Non-pigmented ciliary epithelial cell (primary cell): ENCODE measurements around the gene TTC4.

ENCODE experiments used
- DNase-seq: peaks from one replicate; pipeline ENCODE4 v3.0.0-alpha.2; 2010; ENCODE audit warnings: low read depth

TTC4 gene

GRCh38 chr1:54703471-54703870, 12.2 kb upstream of the TTC4 start:
- no peak for DNase-seq

GRCh38 chr1:54705153-54705552, 10.5 kb upstream of the TTC4 start:
- DNase-seq, result no peak

- no peak for DNase-seq
These were observed 9.2 kb upstream of the TTC4 start for GRCh38 chr1:54706419-54706818.

DNA sequence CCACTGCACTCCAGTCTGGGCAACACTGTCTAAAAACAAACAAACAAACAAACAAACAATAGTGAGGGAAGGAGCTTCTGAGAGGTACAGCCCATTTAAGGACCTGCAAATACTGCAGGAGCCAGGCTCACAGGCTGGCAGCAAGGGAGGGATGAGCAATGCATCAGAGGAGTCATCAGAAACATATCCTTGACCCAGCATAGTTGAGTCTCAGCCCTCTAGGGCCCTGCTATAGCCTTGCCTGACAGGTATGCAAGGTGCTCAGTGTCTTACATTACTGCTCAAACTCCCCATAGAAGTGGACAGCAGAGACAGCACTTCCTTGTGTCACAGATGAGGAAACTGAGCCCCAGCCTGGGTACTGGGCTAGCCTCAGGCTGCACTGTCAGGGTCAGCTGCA, 7.3 kb upstream of the TTC4 start:
- DNase-seq, result no peak

GRCh38 chr1:54709547-54710292, 5.9 kb upstream of the TTC4 start:
- DNase-seq, result no peak

DNA sequence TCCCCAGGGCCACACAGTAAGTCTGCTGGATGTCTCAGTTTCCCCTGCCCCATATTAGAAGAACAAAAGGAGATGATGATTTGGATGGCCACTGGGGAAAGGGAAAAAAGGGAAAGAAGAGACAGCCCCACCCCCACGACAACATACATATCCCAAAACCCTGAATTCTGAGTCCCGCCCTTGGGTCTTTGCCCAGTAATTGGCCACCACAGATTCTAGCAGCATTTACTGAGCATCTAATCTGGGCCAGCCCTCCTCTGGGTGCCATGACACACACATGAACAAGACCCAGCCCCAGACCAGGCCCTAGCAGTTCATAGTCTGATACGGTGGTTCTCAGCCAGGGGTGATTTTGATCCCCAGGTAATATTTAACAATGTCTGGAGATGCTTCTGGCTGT, 5.2 kb upstream of the TTC4 start:
- DNase-seq, result no peak

GRCh38 chr1:54710841-54711240, 4.8 kb upstream of the TTC4 start:
- DNase-seq, result no peak

GRCh38 chr1:54711536-54711935, 4.1 kb upstream of the TTC4 start:
- DNase-seq, result no peak

DNA sequence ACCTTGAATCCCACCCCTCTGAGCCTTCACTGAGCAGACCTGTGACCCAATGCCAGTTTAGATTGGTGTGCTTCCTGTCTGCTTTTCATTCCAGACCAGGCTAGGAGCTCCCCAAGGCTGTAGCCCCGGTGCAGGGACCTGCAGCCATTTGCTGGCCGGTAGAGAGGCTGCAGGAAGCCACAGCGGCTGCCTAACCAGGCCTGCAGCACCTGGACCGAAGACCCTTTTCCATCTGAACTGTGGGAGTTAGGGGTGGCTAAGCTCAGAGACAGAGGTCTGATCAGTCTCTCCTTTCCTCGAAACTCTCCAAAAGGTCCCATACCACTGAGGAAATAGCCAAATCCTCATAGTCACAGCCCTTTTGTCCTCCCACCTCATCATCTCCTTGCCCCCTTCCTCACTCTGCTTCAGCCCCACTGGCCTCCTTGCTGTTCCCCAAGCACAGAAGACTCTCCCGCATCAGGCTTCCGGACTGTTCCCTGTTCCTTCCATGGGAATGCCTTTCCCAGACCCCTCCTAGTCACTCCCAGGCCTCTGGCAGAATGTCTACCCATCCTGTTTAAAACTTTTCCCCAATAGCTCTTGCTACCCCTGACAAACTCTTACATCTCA, 674 bp upstream of the TTC4 start:
- no peak for DNase-seq

DNA sequence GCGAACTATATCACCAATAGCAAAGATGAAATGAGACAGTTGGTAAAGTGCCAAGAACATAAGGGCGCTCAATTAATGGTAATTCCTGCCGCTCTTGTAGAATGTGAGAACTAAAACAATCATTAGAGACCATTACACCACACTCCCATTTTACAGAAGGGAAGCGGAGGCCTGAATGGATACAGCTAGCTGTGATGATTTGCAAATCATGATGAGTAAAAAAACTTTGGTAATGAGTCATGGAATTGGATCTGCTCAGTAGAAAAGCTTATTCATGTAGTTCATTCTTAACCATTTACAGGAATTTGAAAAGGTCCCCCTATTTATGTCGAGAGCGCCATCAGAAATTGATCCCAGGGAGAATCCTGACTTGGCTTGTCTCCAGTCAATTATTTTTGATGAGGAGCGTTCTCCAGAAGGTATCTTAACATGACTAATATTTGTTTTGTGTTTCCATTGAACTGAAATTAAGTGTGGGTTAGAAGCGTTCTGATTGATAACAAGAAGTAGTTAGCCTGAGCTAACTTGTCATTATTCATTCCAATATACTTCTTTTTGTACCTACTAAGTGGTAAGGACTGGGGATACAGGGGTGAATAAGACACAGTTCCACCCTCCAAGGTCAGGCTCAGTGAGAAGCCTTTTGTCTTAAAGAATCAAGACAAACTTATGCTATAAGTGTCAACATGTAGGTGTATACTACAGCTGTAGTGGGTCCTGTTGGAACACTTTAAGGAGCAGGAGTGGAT, 812 bp downstream of the TTC4 start:
- DNase-seq, result peak; percentile 38

GRCh38 chr1:54721719-54722118, 6.1 kb downstream of the TTC4 start:
- DNase-seq, result no peak

- DNase-seq, result no peak
These were observed 8.3 kb downstream of the TTC4 start for GRCh38 chr1:54723985-54724384.

- no peak for DNase-seq
These were observed 9.1 kb downstream of the TTC4 start for GRCh38 chr1:54724771-54725170.

- no peak for DNase-seq
These were observed 12.4 kb downstream of the TTC4 start for GRCh38 chr1:54728027-54728426.

DNA sequence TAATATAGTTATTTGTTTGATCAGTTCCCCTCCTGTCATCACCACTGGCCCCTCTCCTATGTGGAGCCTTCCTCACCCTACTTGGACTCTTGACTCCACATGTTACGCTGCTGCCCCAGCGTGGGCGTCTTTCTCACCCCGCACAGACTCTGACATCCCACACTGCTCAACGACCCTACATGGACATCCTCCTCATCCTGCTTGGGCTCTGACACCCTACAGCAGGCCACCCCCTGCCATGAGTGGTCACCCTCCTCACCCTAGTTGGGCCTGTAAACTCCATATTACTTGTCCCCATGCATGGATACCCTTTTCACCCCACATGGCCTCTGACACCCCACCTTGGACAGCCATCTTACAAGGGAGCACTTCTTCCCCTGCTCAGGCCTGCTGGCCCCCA, 21.0 kb downstream of the TTC4 start:
- DNase-seq, result no peak

GRCh38 chr1:54738244-54738643, 22.6 kb downstream of the TTC4 start:
- DNase-seq, result no peak

DNA sequence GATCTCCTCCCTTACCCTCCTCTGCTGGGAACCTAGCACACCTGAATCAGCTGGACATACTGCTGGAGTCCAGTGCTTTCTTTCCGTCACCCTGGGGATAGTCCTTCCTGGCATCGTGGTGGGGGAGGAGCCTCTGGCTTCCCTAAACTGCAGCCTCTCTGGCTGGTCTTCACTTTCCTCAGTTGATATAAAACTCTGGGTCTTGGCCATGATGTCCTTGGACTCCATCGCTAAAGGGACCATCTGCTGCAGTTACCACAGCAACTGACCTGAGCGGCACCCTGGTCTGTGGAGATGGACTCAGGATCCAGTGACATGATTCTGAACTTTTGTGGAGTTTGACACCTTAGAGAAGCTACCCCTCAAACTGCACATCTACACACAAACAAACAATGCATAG, 25.9 kb downstream of the TTC4 start:
- DNase-seq, result no peak

- DNase-seq, result peak; percentile 5
These were observed 26.6 kb downstream of the TTC4 start for GRCh38 chr1:54742282-54742681.

DNA sequence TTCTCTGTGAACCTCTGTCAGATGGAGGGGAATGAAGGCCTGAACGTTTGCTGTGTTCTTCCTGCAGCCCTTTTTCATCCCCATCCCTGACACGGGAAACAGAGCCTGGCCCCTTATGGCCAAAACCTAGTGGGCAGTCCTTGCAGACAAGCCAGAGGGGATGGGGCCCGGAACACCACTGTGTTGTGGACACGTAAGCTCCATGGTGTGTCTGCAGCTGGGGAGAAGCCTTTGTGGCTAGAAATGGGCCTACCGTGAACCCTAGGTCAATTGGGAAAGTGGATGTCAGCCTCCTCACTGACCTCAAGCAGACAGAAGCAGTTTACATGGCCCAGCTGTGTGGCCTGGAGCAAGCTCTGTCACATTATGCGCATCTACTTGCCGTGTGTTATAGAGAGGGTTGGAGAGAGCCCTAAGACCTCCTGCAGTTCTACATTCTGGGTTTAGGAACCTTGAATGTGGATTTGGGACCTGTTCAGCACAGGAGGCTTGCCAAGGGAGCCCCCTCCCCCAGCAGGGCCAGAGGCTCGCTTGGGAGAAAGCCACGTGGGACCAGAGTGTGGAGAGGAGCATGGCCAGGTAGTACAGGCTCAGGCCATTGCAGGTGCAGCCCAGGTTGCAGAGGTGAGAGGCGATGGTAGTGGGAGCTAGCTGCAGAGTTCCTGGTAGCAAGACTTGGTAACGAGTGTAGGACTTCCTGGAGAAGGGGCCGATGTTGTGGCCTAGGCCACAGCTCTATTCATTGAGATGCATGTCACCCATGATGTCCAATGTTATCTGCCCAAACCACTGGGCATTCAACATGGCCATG, 28.0 kb downstream of the TTC4 start:
- DNase-seq, result no peak

DNA sequence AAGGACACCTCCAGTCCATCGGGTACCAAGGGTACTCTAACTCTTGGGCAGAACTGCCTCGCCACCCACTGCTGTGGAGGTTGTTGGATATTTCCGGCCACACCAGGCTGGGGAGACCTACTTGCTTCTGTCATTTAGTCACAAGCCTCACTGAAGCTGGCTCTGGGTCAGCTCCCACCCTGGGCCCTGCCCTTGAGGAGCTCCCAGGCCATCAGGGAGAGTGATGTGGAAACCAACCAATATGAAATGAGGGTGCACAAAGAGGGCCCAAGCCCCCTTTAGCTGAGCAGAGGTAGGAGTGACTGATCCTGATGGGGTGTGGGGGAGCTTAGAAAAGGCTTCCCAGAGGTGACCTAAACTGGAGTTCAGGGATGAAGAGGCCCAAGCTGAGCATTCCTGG, 29.0 kb downstream of the TTC4 start:
- DNase-seq, result no peak

GRCh38 chr1:54745274-54745673, 29.6 kb downstream of the TTC4 start:
- DNase-seq, result no peak

- DNase-seq, result no peak
These were observed 30.2 kb downstream of the TTC4 start for GRCh38 chr1:54745864-54746263.
